ENCODE measurements around the gene IFNL2. TPM values are rescaled to one million over a fixed set of nuclear protein-coding genes. Genes with fewer than 3 reads are reported as not detected.

The IFNL2 gene
- total and polyA plus RNA-seq, 9 donors, result not detected

- no peaks in the 10 kb centered on the region for H3K36me3 ChIP-seq
- no peak for DNase-seq
- intact Hi-C loops (cut with DNase I), result no loop called here
- no peaks in the 10 kb centered on the region for H3K9me3 ChIP-seq
- WGBS, 3 donors, result 81 to 91% (median 90%) methylated on average over 9 of the region's 9 CpGs
- no peak overlapping the region for H3K4me3 ChIP-seq
- H3K27me3 ChIP-seq, result no peaks in the 10 kb centered on the region
- no peaks in the 10 kb centered on the region for H3K4me1 ChIP-seq (ENCODE audit: insufficient read depth)
- no peak overlapping the region for H3K27ac ChIP-seq
- no peak for TF ChIP-seq POLR2A (IDR thresholded peaks at IDR 0.05)
Measured at GRCh38 chr19:39299404-39299803, 31.2 kb downstream of the IFNL2 start.

GRCh38 chr19:39299832-39300231 lies 31.6 kb downstream of the IFNL2 start:
- no peaks in the 10 kb centered on the region for H3K4me1 ChIP-seq (ENCODE audit: insufficient read depth)
- DNase-seq, result no peak
- 67 to 76% (median 68%) methylated on average over 10 of the region's 10 CpGs for WGBS, 3 donors
- H3K9me3 ChIP-seq, result no peaks in the 10 kb centered on the region
- no peak overlapping the region for H3K27ac ChIP-seq
- intact Hi-C loops (cut with DNase I), result no loop called here
- no peak overlapping the region for H3K4me3 ChIP-seq
- no peaks in the 10 kb centered on the region for H3K27me3 ChIP-seq
- no peaks in the 10 kb centered on the region for H3K36me3 ChIP-seq
- TF ChIP-seq POLR2A (IDR thresholded peaks at IDR 0.05) (no peak), CTCF (IDR thresholded peaks at IDR 0.05) (no peak), EP300 (IDR thresholded peaks at IDR 0.05) (no peak)

DNA sequence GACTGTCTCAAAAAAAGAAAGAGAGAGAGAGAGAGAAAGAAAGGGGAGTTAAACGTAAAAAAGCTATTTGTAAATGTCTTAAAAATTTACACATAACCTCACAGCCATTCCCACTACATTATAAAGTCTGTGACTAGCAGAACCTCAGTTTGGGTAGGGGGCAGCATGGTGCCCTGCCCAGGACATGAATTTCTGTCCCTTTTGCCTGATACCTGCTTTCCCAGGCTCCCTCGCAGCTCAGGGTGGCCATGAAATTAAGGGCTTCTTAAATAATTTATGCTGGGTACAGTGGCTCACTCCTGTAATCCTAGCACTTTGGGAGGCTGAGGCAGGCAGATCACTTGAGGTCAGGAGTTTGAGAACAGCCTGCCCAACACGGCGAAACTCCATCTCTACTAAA lies 32.8 kb downstream of the IFNL2 start:
- Histone ChIP-seq H3K4me3 (no peak overlapping the region), H3K36me3 (no peaks in the 10 kb centered on the region), H3K27me3 (no peaks in the 10 kb centered on the region), H3K9me3 (no peaks in the 10 kb centered on the region), H3K4me1 (ENCODE audit: insufficient read depth) (no peaks in the 10 kb centered on the region), H3K27ac (no peak overlapping the region)
- TF ChIP-seq CTCF (IDR thresholded peaks at IDR 0.05) (no peak), POLR2A (IDR thresholded peaks at IDR 0.05) (no peak)
- WGBS, 3 donors, result 71 to 79% (median 75%) methylated on average over 4 of the region's 4 CpGs
- no peak for DNase-seq
- intact Hi-C loops (cut with DNase I), result no loop called here

DNA sequence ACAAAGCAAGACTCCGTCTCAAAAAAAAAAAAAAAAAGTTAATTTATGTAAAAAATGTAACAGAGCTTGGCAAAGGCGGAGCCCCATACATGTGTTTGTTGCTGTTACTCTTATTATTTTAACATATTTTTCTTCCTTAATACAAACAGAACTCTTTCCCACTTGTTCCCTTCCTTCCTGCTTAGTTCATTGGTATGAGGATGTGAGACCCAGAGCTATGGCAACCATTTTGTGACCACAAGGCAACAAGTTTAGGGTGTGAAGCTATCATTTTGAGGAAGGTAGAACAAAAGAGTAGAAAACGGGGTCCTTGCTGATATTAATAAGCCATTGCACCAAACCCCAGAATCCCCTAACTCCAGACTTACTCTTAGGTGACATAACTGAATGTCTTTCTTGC lies 33.4 kb downstream of the IFNL2 start:
- H3K27me3 ChIP-seq, result no peaks in the 10 kb centered on the region
- no peaks in the 10 kb centered on the region for H3K36me3 ChIP-seq
- 82 to 90% (median 84%) methylated on average over 3 of the region's 3 CpGs for WGBS, 3 donors
- H3K4me3 ChIP-seq, result no peak overlapping the region
- no peak for DNase-seq
- TF ChIP-seq POLR2A (IDR thresholded peaks at IDR 0.05) (no peak), CTCF (IDR thresholded peaks at IDR 0.05) (no peak), EP300 (IDR thresholded peaks at IDR 0.05) (no peak)
- H3K4me1 ChIP-seq (ENCODE audit: insufficient read depth), result no peaks in the 10 kb centered on the region
- no peak overlapping the region for H3K27ac ChIP-seq
- intact Hi-C loops (cut with DNase I), result no loop called here
- H3K9me3 ChIP-seq, result no peaks in the 10 kb centered on the region

- Histone ChIP-seq H3K4me1 (ENCODE audit: insufficient read depth) (no peaks in the 10 kb centered on the region), H3K4me3 (no peak overlapping the region), H3K27ac (no peak overlapping the region), H3K27me3 (no peaks in the 10 kb centered on the region), H3K9me3 (no peaks in the 10 kb centered on the region), H3K36me3 (no peaks in the 10 kb centered on the region)
- intact Hi-C loops (cut with DNase I), result no loop called here
- no peak for TF ChIP-seq EP300 (IDR thresholded peaks at IDR 0.05)
- no peak for TF ChIP-seq POLR2A (IDR thresholded peaks at IDR 0.05)
- TF ChIP-seq CTCF (IDR thresholded peaks at IDR 0.05), result no peak
- no peak for DNase-seq
- WGBS, 3 donors, result 37 to 49% (median 41%) methylated on average over 10 of the region's 10 CpGs
Measured at GRCh38 chr19:39303373-39304184, 35.4 kb downstream of the IFNL2 start.
